ENCODE data around the gene TIGD1. TPM values are rescaled to one million over a fixed set of nuclear protein-coding genes. Genes with fewer than 3 reads are reported as not detected.

TIGD1 gene
- total and polyA plus RNA-seq, 2 of the 13 experiments (the other 11 are each of a cell fraction or from before 2014, with no cell fraction given), result 3.5 to 9.5 TPM

- TF ChIP-seq ZBTB40 (IDR thresholded peaks at IDR 0.05) (peak; percentile 99), ZBTB40 (CRISPR knock-in tag; IDR thresholded peaks at IDR 0.05) (peak; percentile 96), PAWR (CRISPR knock-in tag; IDR thresholded peaks at IDR 0.05; ENCODE audit: borderline replicate concordance) (no peak; the same call in 1 of the 2 replicates), KDM5B (CRISPR knock-in tag; IDR thresholded peaks at IDR 0.05; ENCODE audit: borderline replicate concordance) (peak; percentile 99), ISX (CRISPR knock-in tag; conservative IDR thresholded peaks at IDR 0.05) (peak; percentile 97), ZFAT (CRISPR knock-in tag; conservative IDR thresholded peaks at IDR 0.05) (no peak; the same call in 1 of the 2 replicates), ZNF468 (CRISPR knock-in tag; IDR thresholded peaks at IDR 0.05) (peak; percentile 99), GATAD2A (CRISPR knock-in tag; IDR thresholded peaks at IDR 0.05) (peak; percentile 80), BORCS8-MEF2B (CRISPR knock-in tag; IDR thresholded peaks at IDR 0.05) (peak; percentile 99), PPARG (CRISPR knock-in tag; conservative IDR thresholded peaks at IDR 0.05) (peak; percentile 87), ZBTB33 (CRISPR knock-in tag; IDR thresholded peaks at IDR 0.05) (peak; percentile 71), JUND (CRISPR knock-in tag; IDR thresholded peaks at IDR 0.05) (peak; percentile 69; the same call in 1 of the 2 replicates), MXD4 (CRISPR knock-in tag; IDR thresholded peaks at IDR 0.05) (peak; percentile 97), PHB2 (IDR thresholded peaks at IDR 0.05; ENCODE audit: partially characterized antibody) (no peak), ZNF841 (CRISPR knock-in tag; IDR thresholded peaks at IDR 0.05; ENCODE audit: borderline replicate concordance) (peak; percentile 94), ARHGAP35 (CRISPR knock-in tag; IDR thresholded peaks at IDR 0.05; ENCODE audit: borderline replicate concordance) (peak; percentile 89), KDM1A (CRISPR knock-in tag; IDR thresholded peaks at IDR 0.05) (peak; percentile 99), RNF2 (conservative IDR thresholded peaks at IDR 0.05; ENCODE audit: low read depth) (peak; percentile 97), CBX5 (CRISPR knock-in tag; IDR thresholded peaks at IDR 0.05; ENCODE audit: borderline replicate concordance) (peak; percentile 98; the same call in 1 of the 2 replicates), MAFG (CRISPR knock-in tag; IDR thresholded peaks at IDR 0.05) (0 out of 2 replicates have a peak, but pooled peaks have one; percentile 51)
Measured at GRCh38 chr2:232550354-232551249, at the start of gene TIGD1, which contains the start of gene EIF4E2 (continued).
